HG02588 (cell line): ENCODE results near the gene UQCR10.
A peak's percentile ranks its signal among the peaks of the same experiment; 100 is the strongest.

Source experiments
- ATAC-seq: cut with Tn5 transposase; IDR thresholded peaks from one replicate; pipeline ENCODE4 v1.9.1; 2021; ENCODE audit warnings: mild to moderate bottlenecking, moderate library complexity; ENCODE audit not compliant: unreplicated experiment

The UQCR10 gene

GRCh38 chr22:29767171-29768051, at the start of gene UQCR10:
TSS of gene UQCR10 (plus strand) at chr22:29767369. CDS start at chr22:29767399, 30 bp downstream.
- peak; percentile 62 for ATAC-seq

GRCh38 chr22:29717789-29718188, 49.4 kb upstream of the UQCR10 start:
- ATAC-seq, result no peak

GRCh38 chr22:29718949-29719898, 47.9 kb upstream of the UQCR10 start:
- ATAC-seq, result no peak

GRCh38 chr22:29719899-29720645, 47.1 kb upstream of the UQCR10 start, which contains the start of gene CABP7:
TSS of gene CABP7 (plus strand) at chr22:29720003. CDS start at chr22:29720425, 422 bp downstream.
- ATAC-seq, result no peak

GRCh38 chr22:29720811-29721323, 46.3 kb upstream of the UQCR10 start:
- ATAC-seq, result no peak

- ATAC-seq, result no peak
Observed at GRCh38 chr22:29722151-29722550, 45.0 kb upstream of the UQCR10 start.

GRCh38 chr22:29722587-29722986, 44.6 kb upstream of the UQCR10 start:
- ATAC-seq, result no peak

- ATAC-seq, result no peak
Observed at GRCh38 chr22:29723766-29724165, 43.4 kb upstream of the UQCR10 start.

- no peak for ATAC-seq
Observed at GRCh38 chr22:29724843-29725242, 42.3 kb upstream of the UQCR10 start.

- ATAC-seq, result no peak
Observed at GRCh38 chr22:29726106-29726505, 41.1 kb upstream of the UQCR10 start.

- ATAC-seq, result no peak
Observed at GRCh38 chr22:29726512-29727130, 40.5 kb upstream of the UQCR10 start.

- no peak for ATAC-seq
Observed at GRCh38 chr22:29727131-29727523, 40.0 kb upstream of the UQCR10 start.

GRCh38 chr22:29729161-29729560, 38.0 kb upstream of the UQCR10 start:
- ATAC-seq, result no peak

GRCh38 chr22:29731058-29731850, 35.9 kb upstream of the UQCR10 start:
- no peak for ATAC-seq

- no peak for ATAC-seq
Observed at GRCh38 chr22:29732883-29733282, 34.3 kb upstream of the UQCR10 start.

- no peak for ATAC-seq
Observed at GRCh38 chr22:29733362-29734201, 33.6 kb upstream of the UQCR10 start.

- ATAC-seq, result no peak
Observed at GRCh38 chr22:29734406-29734805, 32.8 kb upstream of the UQCR10 start.

GRCh38 chr22:29734838-29735237, 32.3 kb upstream of the UQCR10 start:
- no peak for ATAC-seq
